Suprapubic skin (tissue), 4 donors: ENCODE data around the gene PLIN1.

Experiments used
- CTCF ChIP-seq, 2 donors: fragments of 200-600 bp in 1 of 2; fragments of 450-650 bp in 1 of 2; sonication (generic) in 1 of 2; IDR thresholded peaks; one replicate each; pipeline ENCODE4 v1.5.1; 2016 to 2019; ENCODE audit warnings: antibody characterized with exemption in 2 of 2, mild to moderate bottlenecking in 1 of 2, moderate library complexity in 1 of 2
- POLR2A ChIP-seq, 2 donors: fragments of 450-650 bp; IDR thresholded peaks; one replicate each; pipeline ENCODE4 v1.6.1; 2017; ENCODE audit warnings: antibody characterized with exemption in 2 of 2, mild to moderate bottlenecking in 2 of 2, moderate library complexity in 2 of 2
- POLR2AphosphoS5 ChIP-seq, 3 donors: sonication (generic); formaldehyde crosslinking; IDR thresholded peaks; one replicate each; pipeline ENCODE4 v1.6.1; 2017; ENCODE audit warnings: antibody characterized with exemption in 3 of 3

DNA sequence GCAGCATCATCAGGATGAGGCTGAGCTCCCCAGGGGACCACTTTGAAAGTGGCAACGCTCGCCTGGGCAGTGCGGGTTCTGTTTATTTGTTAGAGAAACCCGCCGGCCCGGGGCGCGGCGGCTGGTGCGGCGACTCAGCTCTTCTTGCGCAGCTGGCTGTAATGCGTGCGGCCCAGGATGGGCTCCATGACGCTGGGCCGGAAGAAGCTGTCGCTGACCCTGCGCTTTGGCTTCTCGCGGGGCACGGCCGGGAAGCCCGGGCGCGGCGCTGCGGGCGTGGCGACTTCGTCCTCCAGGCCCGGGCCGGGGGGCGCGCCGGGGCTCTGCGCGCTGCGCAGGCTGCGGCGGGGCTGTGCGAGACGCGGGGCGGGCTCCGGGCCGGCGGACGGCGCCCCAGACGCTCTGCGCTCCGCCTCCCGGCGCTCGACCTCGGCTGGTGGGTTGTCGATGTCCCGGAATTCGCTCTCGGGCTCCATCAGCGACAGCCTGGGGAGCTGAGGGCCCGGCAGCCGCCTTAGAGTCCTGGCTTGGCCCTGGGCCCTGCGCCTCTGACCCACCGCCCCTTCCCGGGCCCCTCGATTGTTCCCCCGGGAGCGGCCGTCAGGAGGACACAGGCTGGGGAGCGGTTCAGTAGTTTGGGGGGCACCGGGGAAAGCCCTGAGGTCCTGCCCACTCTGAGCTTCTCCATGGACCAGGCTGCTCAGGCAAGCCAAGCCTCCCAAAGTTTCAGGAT lies 13.6 kb downstream of the PLIN1 start:
- TF ChIP-seq CTCF (IDR thresholded peaks at IDR 0.05) (no peak), POLR2A (IDR thresholded peaks at IDR 0.05) (peak in 1 of 2 donors; percentile 40), POLR2AphosphoS5 (IDR thresholded peaks at IDR 0.05) (no peak)
